Measurements from ENCODE around the gene GHRL. TPM values are rescaled to one million over a fixed set of nuclear protein-coding genes. Genes with fewer than 3 reads are reported as not detected.

Gene GHRL
- total and polyA plus RNA-seq, 4 donors = 0.39 to 1.9 (median 1.6) TPM; not detected in 1

- no CpG with 5 or more reads among the region's 3 CpGs for WGBS (ENCODE audit: insufficient coverage)
- no peak for DNase-seq (ENCODE audit: low read depth in 4 of 6, low spot score in 6 of 6)
These were observed 48.7 kb downstream of the GHRL start for GRCh38 chr3:10244009-10244408.

GRCh38 chr3:10242182-10243065 lies 50.3 kb downstream of the GHRL start:
- no peak overlapping the region for H3K27ac ChIP-seq (ENCODE audit: low read depth, low read length)
- 100% methylated on average over 2 of the region's 7 CpGs for WGBS (ENCODE audit: insufficient coverage)
- no peak for DNase-seq (ENCODE audit: low read depth in 4 of 6, low spot score in 6 of 6)

More at GRCh38 chr3:10244009-10244408, 48.7 kb downstream of the GHRL start:
- Histone ChIP-seq H3K27me3 (ENCODE audit: control insufficient read depth, insufficient read depth, low read length) (no peaks in the 10 kb centered on the region), H3K27ac (ENCODE audit: low read depth, low read length) (no peak overlapping the region), H3K36me3 (ENCODE audit: control insufficient read depth, insufficient read depth, low read length) (peaks cover 5% of the 10 kb centered on the region), H3K4me1 (ENCODE audit: control insufficient read depth, insufficient read depth, low read length) (peaks cover 7% of the 10 kb centered on the region), H3K9me3 (ENCODE audit: control insufficient read depth, insufficient read depth, low read length) (no peaks in the 10 kb centered on the region), H3K4me3 (ENCODE audit: low read depth, low read length) (no peak overlapping the region)

DNA sequence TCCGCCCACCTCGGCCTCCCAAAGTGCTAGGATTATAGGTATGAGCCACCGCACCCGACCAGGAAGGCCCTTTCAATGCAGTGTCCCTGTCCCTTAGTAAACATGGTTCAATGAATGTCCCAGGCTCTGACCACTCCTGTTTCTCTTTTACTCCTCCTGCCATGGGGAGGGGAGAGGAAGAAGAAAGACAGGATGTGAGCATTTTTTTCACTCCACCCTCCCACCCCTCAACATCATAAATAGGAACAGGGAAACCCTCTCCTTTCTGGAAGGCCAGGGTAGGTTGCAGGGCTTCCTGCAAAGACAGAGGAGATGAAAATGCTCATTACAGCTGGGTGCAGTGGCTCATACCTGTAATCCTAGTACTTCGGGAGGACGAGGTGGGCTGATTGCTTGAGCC lies 51.9 kb downstream of the GHRL start:
- no peak overlapping the region for H3K27ac ChIP-seq (ENCODE audit: low read depth, low read length)
- no peaks in the 10 kb centered on the region for H3K27me3 ChIP-seq (ENCODE audit: control insufficient read depth, insufficient read depth, low read length)
- no peaks in the 10 kb centered on the region for H3K9me3 ChIP-seq (ENCODE audit: control insufficient read depth, insufficient read depth, low read length)
- 86% methylated on average over 6 of the region's 6 CpGs for WGBS (ENCODE audit: insufficient coverage)
- H3K4me3 ChIP-seq (ENCODE audit: low read depth, low read length) = no peak overlapping the region
- H3K36me3 ChIP-seq (ENCODE audit: control insufficient read depth, insufficient read depth, low read length) = peaks cover 11% of the 10 kb centered on the region
- DNase-seq (ENCODE audit: low read depth in 4 of 6, low spot score in 6 of 6) = no peak
- H3K4me1 ChIP-seq (ENCODE audit: control insufficient read depth, insufficient read depth, low read length) = no peaks in the 10 kb centered on the region

More at GRCh38 chr3:10242182-10243065, 50.3 kb downstream of the GHRL start:
- no peaks in the 10 kb centered on the region for H3K27me3 ChIP-seq (ENCODE audit: control insufficient read depth, insufficient read depth, low read length)
- H3K9me3 ChIP-seq (ENCODE audit: control insufficient read depth, insufficient read depth, low read length) = no peaks in the 10 kb centered on the region
- no peaks in the 10 kb centered on the region for H3K4me1 ChIP-seq (ENCODE audit: control insufficient read depth, insufficient read depth, low read length)
- H3K36me3 ChIP-seq (ENCODE audit: control insufficient read depth, insufficient read depth, low read length) = peaks cover 9% of the 10 kb centered on the region
- no peak overlapping the region for H3K4me3 ChIP-seq (ENCODE audit: low read depth, low read length)

DNA sequence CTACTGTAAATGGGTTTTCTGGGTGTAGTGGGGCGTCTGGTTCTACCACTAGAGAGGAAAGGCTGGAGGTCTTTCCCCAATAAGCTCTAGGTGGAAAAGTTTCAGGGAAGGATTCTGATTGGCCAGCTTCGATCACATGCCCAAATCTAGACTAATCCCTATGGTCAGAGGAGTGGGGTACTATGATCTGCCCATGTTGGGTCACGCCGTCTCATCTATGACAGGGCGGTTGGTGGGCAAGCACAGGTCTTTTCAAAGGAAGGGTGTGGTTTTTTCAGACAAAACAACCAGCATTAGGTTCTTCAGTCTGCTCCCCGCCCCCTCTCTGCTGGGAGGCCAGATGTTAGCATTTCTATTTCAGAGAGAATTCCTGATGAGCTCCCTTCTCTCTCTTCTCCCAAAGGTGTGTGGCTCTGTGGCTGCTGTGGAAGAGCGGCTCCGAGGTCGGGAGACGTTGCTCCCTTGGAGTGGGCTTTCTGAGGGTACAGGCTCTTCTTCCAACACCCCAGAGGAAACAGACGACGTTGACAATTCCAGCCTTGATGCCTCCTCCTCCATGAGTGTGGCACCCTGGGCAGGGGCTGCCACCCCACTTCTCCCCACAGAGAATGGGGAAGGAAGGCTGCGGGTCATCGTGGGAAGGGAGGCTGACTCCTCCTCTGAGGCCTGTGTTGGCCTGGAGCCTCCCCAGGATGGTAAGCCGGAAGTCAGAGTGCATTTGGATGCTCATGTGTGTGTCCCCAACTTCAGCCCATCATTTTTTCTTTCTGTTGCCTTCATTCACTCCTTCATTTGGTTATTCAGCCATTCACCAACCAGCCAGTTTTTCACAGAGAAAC lies 54.2 kb downstream of the GHRL start:
- DNase-seq (ENCODE audit: low read depth in 4 of 6, low spot score in 6 of 6) = no peak
- Histone ChIP-seq H3K27ac (ENCODE audit: low read depth, low read length) (no peak overlapping the region), H3K36me3 (ENCODE audit: control insufficient read depth, insufficient read depth, low read length) (peaks cover 23% of the 10 kb centered on the region), H3K4me3 (ENCODE audit: low read depth, low read length) (no peak overlapping the region), H3K4me1 (ENCODE audit: control insufficient read depth, insufficient read depth, low read length) (no peaks in the 10 kb centered on the region), H3K27me3 (ENCODE audit: control insufficient read depth, insufficient read depth, low read length) (no peaks in the 10 kb centered on the region), H3K9me3 (ENCODE audit: control insufficient read depth, insufficient read depth, low read length) (no peaks in the 10 kb centered on the region)
- WGBS (ENCODE audit: insufficient coverage) = 74% methylated on average over 5 of the region's 15 CpGs

Small RNA genes lying within 50 kb of the gene (small RNA-seq; reads per million reads assigned to genes)
- gene MIR378B (ENCODE audit: low replicate concordance) (0.49 reads per million, percentile 55 among the genes with 10 or more reads in this experiment), gene RF02126 (ENCODE audit: low replicate concordance) (not detected)

Other genes starting within 250 kb of the GHRL start
- gene FANCD2OS, start 184.7 kb downstream of the GHRL start, total RNA-seq = not detected
- gene FANCD2OS, start 184.7 kb downstream of the GHRL start, polyA plus RNA-seq (ENCODE audit: insufficient read length in 2 of 2) = not detected
- gene BRK1, start 177.3 kb downstream of the GHRL start, total RNA-seq = 100 to 1,000 TPM; 128 to 139 TPM
- gene BRK1, start 177.3 kb downstream of the GHRL start, polyA plus RNA-seq (ENCODE audit: insufficient read length in 2 of 2) = 100 to 1,000 TPM; 197 to 198 TPM
- gene VHL, start 151.2 kb downstream of the GHRL start, total RNA-seq = 10 to 100 TPM; 47.7 to 65.8 TPM
- 100 to 1,000 TPM in 1 of 2 donors, 10 to 100 TPM in 1; 93.4 to 113 TPM for gene VHL, start 151.2 kb downstream of the GHRL start, polyA plus RNA-seq (ENCODE audit: insufficient read length in 2 of 2)
- gene IRAK2, start 128.0 kb downstream of the GHRL start, total RNA-seq = 1 to 10 TPM; 2.6 to 6.1 TPM
- gene IRAK2, start 128.0 kb downstream of the GHRL start, polyA plus RNA-seq (ENCODE audit: insufficient read length in 2 of 2) = 1 to 10 TPM; 4.8 to 5.2 TPM
- gene TATDN2, start 44.5 kb downstream of the GHRL start, total RNA-seq = 10 to 100 TPM; 16.6 to 21.0 TPM
- 10 to 100 TPM; 54.4 to 55.4 TPM for gene TATDN2, start 44.5 kb downstream of the GHRL start, polyA plus RNA-seq (ENCODE audit: insufficient read length in 2 of 2)
- gene SEC13, start 28.2 kb upstream of the GHRL start, total RNA-seq = 100 to 1,000 TPM in 1 of 2 donors, 10 to 100 TPM in 1; 74.0 to 148 TPM
- 100 to 1,000 TPM in 1 of 2 donors, 10 to 100 TPM in 1; 86.3 to 109 TPM for gene SEC13, start 28.2 kb upstream of the GHRL start, polyA plus RNA-seq (ENCODE audit: insufficient read length in 2 of 2)
- gene ATP2B2, start 212.6 kb upstream of the GHRL start, total RNA-seq = 10 to 100 TPM; 25.2 to 94.5 TPM
- gene ATP2B2, start 212.6 kb upstream of the GHRL start, polyA plus RNA-seq (ENCODE audit: insufficient read length in 2 of 2) = 10 to 100 TPM; 79.0 to 81.8 TPM

All from spinal cord (tissue), 10 donors.